Epithelial cell of esophagus (primary cell): ENCODE data around the gene RBMXL3.

Experiments used
- DNase-seq: peaks from one replicate; pipeline ENCODE4 v3.0.0; 2010; ENCODE audit warnings: low read depth
- H3K4me3 ChIP-seq: 2 replicates; pipeline ENCODE4 v1.5.1; 2011; ENCODE audit warnings: mild to moderate bottlenecking, low read length, control low read depth
- CTCF ChIP-seq: IDR thresholded peaks from 2 replicates; pipeline ENCODE4 v1.5.1; 2011; ENCODE audit warnings: low read depth, mild to moderate bottlenecking, low read length, control low read depth, inconsistent platforms; ENCODE audit not compliant: insufficient read depth; ENCODE audit errors: missing control alignments

RBMXL3 gene

GRCh38 chrX:115234461-115234860, 45.3 kb downstream of the RBMXL3 start:
- H3K4me3 ChIP-seq = no peak overlapping the region
- no peak for DNase-seq
- TF ChIP-seq CTCF = no peak

GRCh38 chrX:115236560-115236959, 47.4 kb downstream of the RBMXL3 start:
- no peak for TF ChIP-seq CTCF
- DNase-seq = no peak
- H3K4me3 ChIP-seq = no peak overlapping the region

GRCh38 chrX:115237056-115237455, 47.8 kb downstream of the RBMXL3 start:
- DNase-seq = no peak
- TF ChIP-seq CTCF = no peak
- no peak overlapping the region for H3K4me3 ChIP-seq
